Measurements from ENCODE around the gene TENT4A.

GRCh38 chr5:6755941-6756340 lies 42.7 kb downstream of the TENT4A start:
- TF ChIP-seq POLR2A (IDR thresholded peaks at IDR 0.05; ENCODE audit: low read depth) (no peak), POLR2AphosphoS5 (IDR thresholded peaks at IDR 0.05) (no peak), EP300 (IDR thresholded peaks at IDR 0.05) (no peak)
- TF ChIP-seq, protein P1, sequence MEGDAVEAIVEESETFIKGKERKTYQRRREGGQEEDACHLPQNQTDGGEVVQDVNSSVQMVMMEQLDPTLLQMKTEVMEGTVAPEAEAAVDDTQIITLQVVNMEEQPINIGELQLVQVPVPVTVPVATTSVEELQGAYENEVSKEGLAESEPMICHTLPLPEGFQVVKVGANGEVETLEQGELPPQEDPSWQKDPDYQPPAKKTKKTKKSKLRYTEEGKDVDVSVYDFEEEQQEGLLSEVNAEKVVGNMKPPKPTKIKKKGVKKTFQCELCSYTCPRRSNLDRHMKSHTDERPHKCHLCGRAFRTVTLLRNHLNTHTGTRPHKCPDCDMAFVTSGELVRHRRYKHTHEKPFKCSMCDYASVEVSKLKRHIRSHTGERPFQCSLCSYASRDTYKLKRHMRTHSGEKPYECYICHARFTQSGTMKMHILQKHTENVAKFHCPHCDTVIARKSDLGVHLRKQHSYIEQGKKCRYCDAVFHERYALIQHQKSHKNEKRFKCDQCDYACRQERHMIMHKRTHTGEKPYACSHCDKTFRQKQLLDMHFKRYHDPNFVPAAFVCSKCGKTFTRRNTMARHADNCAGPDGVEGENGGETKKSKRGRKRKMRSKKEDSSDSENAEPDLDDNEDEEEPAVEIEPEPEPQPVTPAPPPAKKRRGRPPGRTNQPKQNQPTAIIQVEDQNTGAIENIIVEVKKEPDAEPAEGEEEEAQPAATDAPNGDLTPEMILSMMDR (IDR thresholded peaks at IDR 0.05): no peak
